Tibial nerve (tissue), 4 donors: ENCODE results near the gene LRRC46.

Experiments
- EP300 ChIP-seq, 2 donors: sonication (generic); formaldehyde crosslinking; IDR thresholded peaks; one replicate each; pipeline ENCODE4 v1.6.1; 2017; ENCODE audit warnings: antibody characterized with exemption in 2 of 2, mild to moderate bottlenecking in 1 of 2
- POLR2A ChIP-seq, 2 donors: fragments of 450-650 bp; IDR thresholded peaks; one replicate each; pipeline ENCODE4 v1.6.1; 2017; ENCODE audit warnings: antibody characterized with exemption in 2 of 2, mild to moderate bottlenecking in 2 of 2, moderate library complexity in 2 of 2
- TF ChIP-seq, protein P1 (sequence below), 5 experiments: fragments of 200-600 bp in 3 of 5; fragments of 450-650 bp in 2 of 5; sonication (generic) in 3 of 5; IDR thresholded peaks; one replicate each; pipeline ENCODE4 v1.5.1; 2016 to 2019; ENCODE audit warnings: antibody characterized with exemption in 5 of 5, mild to moderate bottlenecking in 3 of 5, moderate library complexity in 2 of 5

- TF ChIP-seq, protein P1, sequence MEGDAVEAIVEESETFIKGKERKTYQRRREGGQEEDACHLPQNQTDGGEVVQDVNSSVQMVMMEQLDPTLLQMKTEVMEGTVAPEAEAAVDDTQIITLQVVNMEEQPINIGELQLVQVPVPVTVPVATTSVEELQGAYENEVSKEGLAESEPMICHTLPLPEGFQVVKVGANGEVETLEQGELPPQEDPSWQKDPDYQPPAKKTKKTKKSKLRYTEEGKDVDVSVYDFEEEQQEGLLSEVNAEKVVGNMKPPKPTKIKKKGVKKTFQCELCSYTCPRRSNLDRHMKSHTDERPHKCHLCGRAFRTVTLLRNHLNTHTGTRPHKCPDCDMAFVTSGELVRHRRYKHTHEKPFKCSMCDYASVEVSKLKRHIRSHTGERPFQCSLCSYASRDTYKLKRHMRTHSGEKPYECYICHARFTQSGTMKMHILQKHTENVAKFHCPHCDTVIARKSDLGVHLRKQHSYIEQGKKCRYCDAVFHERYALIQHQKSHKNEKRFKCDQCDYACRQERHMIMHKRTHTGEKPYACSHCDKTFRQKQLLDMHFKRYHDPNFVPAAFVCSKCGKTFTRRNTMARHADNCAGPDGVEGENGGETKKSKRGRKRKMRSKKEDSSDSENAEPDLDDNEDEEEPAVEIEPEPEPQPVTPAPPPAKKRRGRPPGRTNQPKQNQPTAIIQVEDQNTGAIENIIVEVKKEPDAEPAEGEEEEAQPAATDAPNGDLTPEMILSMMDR (IDR thresholded peaks at IDR 0.05), result peak in 1 of 5 experiments; percentile 1
- no peak for TF ChIP-seq POLR2A (IDR thresholded peaks at IDR 0.05)
- no peak for TF ChIP-seq EP300 (IDR thresholded peaks at IDR 0.05)
These were observed 15.4 kb downstream of the LRRC46 start for GRCh38 chr17:47846716-47847340.
